T-helper 2 cell treated with Interferon-gamma antibody and Interleukin-4, amounts not matched to agents 5 μg/mL and 100 μg/mL, for 36 hours (primary cell): ENCODE results near the gene ALG1L2.
"Not testable (repeated sequence)": the region's sequence is repeated elsewhere in the genome, so short reads cannot be mapped to it uniquely, and the experiment has no call there.

ENCODE experiments used
- DNase-seq: peaks from one replicate; pipeline ENCODE4 v3.0.0; 2021; ENCODE audit warnings: low spot score
- H3K27ac Mint-ChIP-seq: one replicate; pipeline ENCODE4 v1.8.0; 2021; ENCODE audit warnings: mild to moderate bottlenecking, mixed read lengths
- H3K27me3 Mint-ChIP-seq: one replicate; pipeline ENCODE4 v1.8.0; 2021; ENCODE audit warnings: low read depth, mixed read lengths
- H3K36me3 Mint-ChIP-seq: one replicate; pipeline ENCODE4 v1.8.0; 2021; ENCODE audit warnings: low read depth, mixed read lengths
- H3K4me1 Mint-ChIP-seq: one replicate; pipeline ENCODE4 v1.8.0; 2021; ENCODE audit warnings: low read depth, mixed read lengths
- H3K4me3 Mint-ChIP-seq: one replicate; pipeline ENCODE4 v1.8.0; 2022; ENCODE audit warnings: mild to moderate bottlenecking, moderate library complexity, mixed read lengths
- H3K9me3 Mint-ChIP-seq: one replicate; pipeline ENCODE4 v1.8.0; 2021; ENCODE audit warnings: mixed read lengths

ALG1L2 gene

GRCh38 chr3:130102545-130102944 lies 20.9 kb downstream of the ALG1L2 start:
- H3K4me3 Mint-ChIP-seq = not testable (repeated sequence)

GRCh38 chr3:130104191-130104590 lies 22.6 kb downstream of the ALG1L2 start:
- not testable (repeated sequence) for DNase-seq, H3K27me3 Mint-ChIP-seq, H3K9me3 Mint-ChIP-seq, H3K27ac Mint-ChIP-seq, H3K36me3 Mint-ChIP-seq, H3K4me1 Mint-ChIP-seq, H3K4me3 Mint-ChIP-seq

More at GRCh38 chr3:130102545-130102944, 20.9 kb downstream of the ALG1L2 start:
- not testable (repeated sequence) for H3K27me3 Mint-ChIP-seq, H3K36me3 Mint-ChIP-seq, H3K27ac Mint-ChIP-seq, DNase-seq, H3K4me1 Mint-ChIP-seq, H3K9me3 Mint-ChIP-seq

- not testable (repeated sequence) for H3K9me3 Mint-ChIP-seq, DNase-seq, H3K4me1 Mint-ChIP-seq, H3K27ac Mint-ChIP-seq, H3K36me3 Mint-ChIP-seq, H3K27me3 Mint-ChIP-seq, H3K4me3 Mint-ChIP-seq
These were observed 25.8 kb downstream of the ALG1L2 start for GRCh38 chr3:130107333-130107995.

GRCh38 chr3:130108836-130109585 lies 27.4 kb downstream of the ALG1L2 start:
- H3K4me3 Mint-ChIP-seq, H3K36me3 Mint-ChIP-seq, H3K27me3 Mint-ChIP-seq, DNase-seq, H3K27ac Mint-ChIP-seq, H3K9me3 Mint-ChIP-seq: not testable (repeated sequence)
- peaks cover 13% of the 10 kb centered on the region for H3K4me1 Mint-ChIP-seq

- H3K9me3 Mint-ChIP-seq, DNase-seq, H3K27me3 Mint-ChIP-seq, H3K36me3 Mint-ChIP-seq: not testable (repeated sequence)
- H3K4me3 Mint-ChIP-seq = peak overlapping the region; percentile 92
- peak overlapping the region; percentile 85 for H3K27ac Mint-ChIP-seq
- H3K4me1 Mint-ChIP-seq = peaks cover 13% of the 10 kb centered on the region
These were observed 28.9 kb downstream of the ALG1L2 start for GRCh38 chr3:130110386-130111169.

GRCh38 chr3:130111185-130111864 lies 29.7 kb downstream of the ALG1L2 start:
- DNase-seq = peak; percentile 97
- peak overlapping the region; percentile 92 for H3K4me3 Mint-ChIP-seq
- peaks cover 6% of the 10 kb centered on the region for H3K27me3 Mint-ChIP-seq
- no peaks in the 10 kb centered on the region for H3K36me3 Mint-ChIP-seq
- H3K9me3 Mint-ChIP-seq = no peaks in the 10 kb centered on the region
- peaks cover 13% of the 10 kb centered on the region for H3K4me1 Mint-ChIP-seq
- H3K27ac Mint-ChIP-seq = peak overlapping the region; percentile 100

GRCh38 chr3:130111865-130112747 lies 30.5 kb downstream of the ALG1L2 start:
- not testable (repeated sequence) for H3K27me3 Mint-ChIP-seq, H3K9me3 Mint-ChIP-seq, H3K36me3 Mint-ChIP-seq
- Mint-ChIP-seq H3K27ac (peak overlapping the region; percentile 100), H3K4me3 (peak overlapping the region; percentile 92), H3K4me1 (peaks cover 13% of the 10 kb centered on the region)
- peak; percentile 99 for DNase-seq

- H3K27me3 Mint-ChIP-seq, H3K9me3 Mint-ChIP-seq, H3K36me3 Mint-ChIP-seq, DNase-seq: not testable (repeated sequence)
- H3K4me1 Mint-ChIP-seq = peaks cover 13% of the 10 kb centered on the region
- H3K4me3 Mint-ChIP-seq = peak overlapping the region; percentile 92
- peak overlapping the region; percentile 49 for H3K27ac Mint-ChIP-seq
These were observed 31.1 kb downstream of the ALG1L2 start for GRCh38 chr3:130112748-130113073.

- not testable (repeated sequence) for H3K4me3 Mint-ChIP-seq, H3K36me3 Mint-ChIP-seq, H3K4me1 Mint-ChIP-seq, H3K9me3 Mint-ChIP-seq, DNase-seq, H3K27ac Mint-ChIP-seq
- peaks cover 13% of the 10 kb centered on the region for H3K27me3 Mint-ChIP-seq
These were observed 33.8 kb downstream of the ALG1L2 start for GRCh38 chr3:130115400-130115799.

- Mint-ChIP-seq H3K9me3 (no peaks in the 10 kb centered on the region), H3K27ac (no peak overlapping the region), H3K27me3 (peaks cover 17% of the 10 kb centered on the region), H3K36me3 (no peaks in the 10 kb centered on the region), H3K4me1 (no peaks in the 10 kb centered on the region), H3K4me3 (no peak overlapping the region)
- DNase-seq = no peak
These were observed 36.3 kb downstream of the ALG1L2 start for GRCh38 chr3:130117933-130118332.

GRCh38 chr3:130119824-130120223 lies 38.2 kb downstream of the ALG1L2 start:
- peaks cover 19% of the 10 kb centered on the region for H3K27me3 Mint-ChIP-seq
- DNase-seq, H3K4me1 Mint-ChIP-seq, H3K9me3 Mint-ChIP-seq, H3K4me3 Mint-ChIP-seq, H3K27ac Mint-ChIP-seq, H3K36me3 Mint-ChIP-seq: not testable (repeated sequence)

- H3K36me3 Mint-ChIP-seq, DNase-seq, H3K4me3 Mint-ChIP-seq, H3K27ac Mint-ChIP-seq, H3K4me1 Mint-ChIP-seq, H3K9me3 Mint-ChIP-seq: not testable (repeated sequence)
- H3K27me3 Mint-ChIP-seq = peaks cover 19% of the 10 kb centered on the region
These were observed 38.7 kb downstream of the ALG1L2 start for GRCh38 chr3:130120291-130120690.
